Left lung (tissue), 10 donors: ENCODE data around the gene MYOZ3. TPM values are rescaled to one million over a fixed set of nuclear protein-coding genes. Genes with fewer than 3 reads are reported as not detected.
A peak's percentile ranks its signal among the peaks of the same experiment; 100 is the strongest.

Experiments
- ATAC-seq: fragments of 200-7000 bp; cut with Tn5 transposase; one replicate; pipeline ENCODE4 v1.9.1; 2020; ENCODE audit warnings: moderate library complexity
- DNase-seq, 4 donors: peaks; one replicate each; pipeline ENCODE4 v3.0.0-alpha.2; 2013 to 2020
- H3K27ac ChIP-seq, 2 donors: fragments of 200-600 bp; sonication (generic) in 1 of 2; one replicate each; pipeline versions ENCODE4 v1.5.0 to v1.8.0; 2020 to 2021
- H3K27me3 ChIP-seq, 2 donors: fragments of 200-600 bp; sonication (generic) in 1 of 2; one replicate each; pipeline versions ENCODE4 v1.5.0 to v1.8.0; 2020 to 2021
- H3K36me3 ChIP-seq, 2 donors: fragments of 200-600 bp; sonication (generic) in 1 of 2; one replicate each; pipeline versions ENCODE4 v1.5.0 to v1.8.0; 2020 to 2021
- H3K4me1 ChIP-seq, 2 donors: fragments of 200-600 bp; one replicate each; pipeline ENCODE4 v1.8.0; 2021
- H3K4me3 ChIP-seq, 2 donors: fragments of 200-600 bp; sonication (generic) in 1 of 2; one replicate each; pipeline versions ENCODE4 v1.5.0 to v1.8.0; 2020 to 2021; ENCODE audit warnings: mild to moderate bottlenecking in 1 of 2
- H3K9me3 ChIP-seq, 2 donors: fragments of 200-600 bp; sonication (generic) in 1 of 2; one replicate each; pipeline versions ENCODE4 v1.5.0 to v1.8.0; 2020 to 2021
- intact Hi-C, 2 donors: fragments of 100-400 bp; cut with DNase I; formaldehyde crosslinking; loops; one replicate each; pipeline versions ENCODE4 v1.11.2 to v1.14.2; 2022
- polyA plus RNA-seq, 6 donors: library from polyadenylated mRNA; unstranded; fragments of 120-200 nt; gene quantifications; one replicate each; pipeline ENCODE4 v1.2.1, GENCODE V29; 2013; ENCODE audit not compliant: insufficient read length in 6 of 6
- total RNA-seq, 2 donors: library from RNA; stranded (reverse); fragmentation: NEBNext Ultra II Directional; extraction: Animal tissue kit (Norgen Biotek cat#: 25700); gene quantifications; one replicate each; pipeline ENCODE4 v1.2.1, GENCODE V29; 2021
- TF ChIP-seq, protein P1 (sequence below), 2 donors: fragments of 200-600 bp; sonication (generic) in 1 of 2; IDR thresholded peaks; one replicate each; pipeline versions ENCODE4 v1.5.0 to v1.8.0; 2021; ENCODE audit warnings: antibody characterized with exemption in 2 of 2
- donor health status: DM: no; HTN: yes; CAD: no.
- donor health status: DM: no; HTN: no; CAD: no.

The MYOZ3 gene
- total and polyA plus RNA-seq, 8 donors = 0.79 to 13.1 (median 11.2) TPM

DNA sequence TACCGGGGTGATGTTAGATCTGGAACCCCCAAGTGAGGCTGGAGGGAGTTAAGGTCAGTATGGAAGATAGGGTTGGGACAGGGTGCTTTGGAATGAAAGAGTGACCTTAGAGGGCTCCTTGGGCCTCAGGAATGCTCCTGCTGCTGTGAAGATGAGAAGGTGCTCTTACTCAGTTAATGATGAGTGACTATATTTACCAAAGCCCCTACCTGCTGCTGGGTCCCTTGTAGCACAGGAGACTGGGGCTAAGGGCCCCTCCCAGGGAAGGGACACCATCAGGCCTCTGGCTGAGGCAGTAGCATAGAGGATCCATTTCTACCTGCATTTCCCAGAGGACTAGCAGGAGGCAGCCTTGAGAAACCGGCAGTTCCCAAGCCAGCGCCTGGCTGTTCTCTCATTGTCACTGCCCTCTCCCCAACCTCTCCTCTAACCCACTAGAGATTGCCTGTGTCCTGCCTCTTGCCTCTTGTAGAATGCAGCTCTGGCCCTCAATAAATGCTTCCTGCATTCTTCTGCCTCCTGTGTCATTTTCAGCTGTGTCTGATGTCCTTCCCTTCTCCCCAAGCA, 2.3 kb upstream of the MYOZ3 start:
- TF ChIP-seq, protein P1, sequence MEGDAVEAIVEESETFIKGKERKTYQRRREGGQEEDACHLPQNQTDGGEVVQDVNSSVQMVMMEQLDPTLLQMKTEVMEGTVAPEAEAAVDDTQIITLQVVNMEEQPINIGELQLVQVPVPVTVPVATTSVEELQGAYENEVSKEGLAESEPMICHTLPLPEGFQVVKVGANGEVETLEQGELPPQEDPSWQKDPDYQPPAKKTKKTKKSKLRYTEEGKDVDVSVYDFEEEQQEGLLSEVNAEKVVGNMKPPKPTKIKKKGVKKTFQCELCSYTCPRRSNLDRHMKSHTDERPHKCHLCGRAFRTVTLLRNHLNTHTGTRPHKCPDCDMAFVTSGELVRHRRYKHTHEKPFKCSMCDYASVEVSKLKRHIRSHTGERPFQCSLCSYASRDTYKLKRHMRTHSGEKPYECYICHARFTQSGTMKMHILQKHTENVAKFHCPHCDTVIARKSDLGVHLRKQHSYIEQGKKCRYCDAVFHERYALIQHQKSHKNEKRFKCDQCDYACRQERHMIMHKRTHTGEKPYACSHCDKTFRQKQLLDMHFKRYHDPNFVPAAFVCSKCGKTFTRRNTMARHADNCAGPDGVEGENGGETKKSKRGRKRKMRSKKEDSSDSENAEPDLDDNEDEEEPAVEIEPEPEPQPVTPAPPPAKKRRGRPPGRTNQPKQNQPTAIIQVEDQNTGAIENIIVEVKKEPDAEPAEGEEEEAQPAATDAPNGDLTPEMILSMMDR (IDR thresholded peaks at IDR 0.05) = no peak
- Histone ChIP-seq H3K9me3 (no peaks in the 10 kb centered on the region), H3K4me1 (peaks cover 4 to 11% of the 10 kb centered on the region in 2 donors), H3K4me3 (no peak overlapping the region), H3K27me3 (no peaks in the 10 kb centered on the region), H3K36me3 (no peaks in the 10 kb centered on the region), H3K27ac (no peak overlapping the region)
- ATAC-seq (no peak), DNase-seq (no peak)
- intact Hi-C loops = loop anchor here in 1 of 2 donors (5.0 kb wide), 1 partner anchor 201 kb away; no protein-coding TSS in a partner anchor

DNA sequence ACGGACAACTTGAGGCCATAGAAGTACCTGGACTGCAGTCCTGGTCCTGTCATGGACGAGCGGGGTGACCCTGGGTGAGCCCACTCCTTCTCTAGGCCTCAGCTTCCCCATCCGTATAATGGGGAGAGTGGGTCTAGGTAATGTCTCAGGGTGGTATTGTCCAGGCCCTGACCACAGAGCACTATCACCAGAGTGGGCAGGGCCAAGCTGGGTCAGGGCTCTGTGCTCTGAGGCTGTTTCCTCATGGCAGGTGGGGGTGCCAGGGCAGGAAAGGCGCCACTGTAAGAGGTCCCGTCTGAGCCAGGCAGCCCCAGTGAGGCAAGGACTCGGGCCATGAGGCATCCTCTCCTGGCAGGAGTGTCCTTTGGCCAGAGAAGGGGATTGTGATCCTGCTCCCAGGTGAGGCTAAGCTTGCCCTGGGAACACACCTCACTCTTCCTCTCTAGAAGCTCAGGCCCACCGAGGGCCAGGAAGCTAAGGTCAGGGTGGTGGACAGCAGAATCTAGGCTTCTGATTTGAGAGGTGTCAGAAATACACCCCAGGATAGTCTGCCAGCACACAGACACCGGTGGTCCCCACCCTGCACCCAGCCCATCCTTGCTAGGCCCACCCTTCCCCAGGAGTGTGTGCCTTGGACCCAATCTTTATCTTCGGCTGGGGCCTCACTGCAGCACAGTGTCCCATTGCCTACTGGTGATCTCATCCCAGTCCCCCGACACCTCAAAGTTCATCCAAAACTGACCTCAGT, 1.5 kb upstream of the MYOZ3 start:
- DNase-seq (no peak), ATAC-seq (no peak)
- peaks cover 4 to 11% of the 10 kb centered on the region in 2 donors for H3K4me1 ChIP-seq
- no peak overlapping the region for H3K4me3 ChIP-seq
- TF ChIP-seq, protein P1 (IDR thresholded peaks at IDR 0.05) = no peak
- H3K36me3 ChIP-seq = no peaks in the 10 kb centered on the region
- no peak overlapping the region for H3K27ac ChIP-seq
- no peaks in the 10 kb centered on the region for H3K9me3 ChIP-seq
- intact Hi-C loops = loop anchor here in 1 of 2 donors (5.0 kb wide), 2 partner anchors 97 to 202 kb away; no protein-coding TSS in a partner anchor
- H3K27me3 ChIP-seq = no peaks in the 10 kb centered on the region

DNA sequence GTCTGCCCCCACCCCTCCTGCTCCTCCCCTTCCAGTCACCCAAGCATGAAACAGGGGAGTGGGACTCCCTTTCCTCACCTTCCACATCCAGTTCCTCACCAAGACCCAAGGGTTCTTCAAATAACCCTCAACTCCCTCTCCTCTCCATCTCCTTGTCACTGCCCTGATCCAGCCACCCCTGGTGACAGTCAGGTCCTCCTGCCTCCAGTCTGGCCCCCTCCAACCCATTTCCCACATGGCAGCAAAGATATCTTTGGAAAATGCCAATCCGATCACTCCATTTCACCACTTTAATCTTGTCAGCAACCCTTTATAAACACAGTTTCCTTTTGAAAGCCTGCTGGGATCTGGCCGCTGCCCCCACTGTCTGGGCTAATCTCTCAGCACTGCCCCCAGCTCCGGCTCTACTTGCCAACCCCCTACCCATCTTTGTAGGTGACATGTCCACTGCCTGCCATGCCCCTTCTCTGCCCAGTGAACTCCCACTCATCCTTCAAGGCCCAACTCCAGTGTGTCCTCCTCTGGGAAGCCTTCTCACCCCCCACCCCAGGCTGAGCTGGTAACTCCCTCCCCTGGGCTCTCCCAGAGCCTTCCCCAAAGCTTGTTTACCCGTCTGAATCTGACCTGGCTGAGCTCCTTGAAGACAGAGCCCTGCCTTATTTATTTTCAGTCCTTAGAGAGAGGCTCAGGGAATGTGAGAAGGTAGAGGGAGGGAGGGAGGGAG, 781 bp upstream of the MYOZ3 start:
- no peak for DNase-seq
- no peak overlapping the region for H3K27ac ChIP-seq
- TF ChIP-seq, protein P1 (IDR thresholded peaks at IDR 0.05) = no peak
- H3K4me3 ChIP-seq = no peak overlapping the region
- intact Hi-C loops = loop anchor here in 1 of 2 donors (5.0 kb wide), 1 partner anchor 98 kb away; no protein-coding TSS in a partner anchor
- H3K4me1 ChIP-seq = peaks cover 4 to 11% of the 10 kb centered on the region in 2 donors
- no peaks in the 10 kb centered on the region for H3K27me3 ChIP-seq
- ATAC-seq = peak; percentile 36
- H3K9me3 ChIP-seq = no peaks in the 10 kb centered on the region
- no peaks in the 10 kb centered on the region for H3K36me3 ChIP-seq

DNA sequence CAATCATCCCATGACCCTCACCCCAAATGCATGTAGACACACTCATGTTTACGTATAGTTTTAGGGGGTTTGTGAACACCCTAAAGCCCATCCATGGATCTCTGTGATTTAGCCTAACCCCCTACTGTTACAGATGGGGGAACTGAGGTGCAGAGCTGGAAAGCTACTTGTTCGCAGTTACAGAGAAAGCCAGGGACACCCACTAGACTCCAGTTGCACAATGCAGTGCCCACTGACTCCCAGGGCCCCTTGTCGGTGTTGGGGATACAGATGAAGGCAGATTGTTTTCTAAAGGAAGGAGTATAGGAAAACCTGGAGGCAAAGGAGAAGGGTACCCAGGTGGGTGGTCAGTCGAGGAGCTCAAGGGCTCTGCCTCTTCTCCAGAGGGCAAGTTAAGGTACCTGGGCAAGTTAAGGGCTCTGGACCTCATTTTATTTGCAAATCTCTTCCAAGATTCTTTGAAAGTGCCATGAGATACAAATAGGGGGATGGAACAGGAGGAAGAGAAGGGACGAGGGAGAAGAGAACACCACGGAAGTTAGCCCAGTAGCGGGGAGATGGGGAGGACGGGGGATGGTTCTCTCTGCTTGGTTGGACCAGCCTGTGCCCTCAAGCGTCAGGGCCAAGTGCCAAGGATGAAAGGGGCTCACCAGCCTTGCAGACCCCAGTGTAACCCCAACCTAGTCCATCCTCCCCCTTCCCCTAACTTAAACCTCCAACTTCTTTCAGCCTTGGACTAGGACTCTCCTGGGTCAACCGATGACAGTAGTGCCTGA, 958 bp downstream of the MYOZ3 start:
- peaks cover 0 to 1% of the 10 kb centered on the region in 2 donors for H3K4me1 ChIP-seq
- H3K27ac ChIP-seq = no peak overlapping the region
- TF ChIP-seq, protein P1 (IDR thresholded peaks at IDR 0.05) = no peak
- no peak for ATAC-seq
- no peaks in the 10 kb centered on the region for H3K36me3 ChIP-seq
- H3K4me3 ChIP-seq = no peak overlapping the region
- no peak for DNase-seq
- H3K27me3 ChIP-seq = no peaks in the 10 kb centered on the region
- intact Hi-C loops = loop anchor here in 1 of 2 donors (5.0 kb wide), 1 partner anchor 100 kb away; no protein-coding TSS in a partner anchor
- no peaks in the 10 kb centered on the region for H3K9me3 ChIP-seq
